GM04503 (cell line): ENCODE data around the gene RNF220.
A peak's percentile ranks its signal among the peaks of the same experiment; 100 is the strongest.
"Not testable (repeated sequence)": the region's sequence is repeated elsewhere in the genome, so short reads cannot be mapped to it uniquely, and the experiment has no call there.

Source experiments
- DNase-seq: peaks from one replicate; pipeline ENCODE4 v3.0.0-alpha.2; 2012; ENCODE audit warnings: low read depth

Gene RNF220

DNA sequence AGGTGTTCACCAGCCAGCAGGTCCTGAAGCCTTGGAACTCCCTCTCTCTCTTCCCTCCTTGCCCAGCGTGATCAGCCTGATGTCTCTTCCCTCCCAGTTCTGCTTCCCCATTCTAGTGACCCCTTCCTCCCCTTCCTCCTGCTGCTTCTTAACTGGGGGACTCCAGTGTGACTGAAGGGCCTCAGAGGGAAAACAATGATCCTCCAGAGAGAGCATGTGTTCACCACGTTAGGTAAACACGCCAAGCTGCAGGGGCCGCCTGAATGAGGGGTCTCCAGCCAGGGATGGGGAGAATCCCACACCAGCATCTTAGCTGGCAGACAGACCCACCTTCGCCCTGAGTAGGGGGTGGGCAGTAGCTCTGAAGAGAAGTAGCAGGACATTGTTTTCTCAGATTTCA lies 144.5 kb downstream of the RNF220 start:
- DNase-seq: no peak

GRCh38 chr1:44553127-44553758 lies 148.2 kb downstream of the RNF220 start:
- no peak for DNase-seq

GRCh38 chr1:44553771-44554170 lies 148.7 kb downstream of the RNF220 start:
- peak; percentile 46 for DNase-seq

- DNase-seq: no peak
These were observed 149.7 kb downstream of the RNF220 start for GRCh38 chr1:44554706-44555105.

GRCh38 chr1:44557778-44558177 lies 152.7 kb downstream of the RNF220 start:
- no peak for DNase-seq

- DNase-seq: no peak
These were observed 153.8 kb downstream of the RNF220 start for GRCh38 chr1:44558883-44559282.

DNA sequence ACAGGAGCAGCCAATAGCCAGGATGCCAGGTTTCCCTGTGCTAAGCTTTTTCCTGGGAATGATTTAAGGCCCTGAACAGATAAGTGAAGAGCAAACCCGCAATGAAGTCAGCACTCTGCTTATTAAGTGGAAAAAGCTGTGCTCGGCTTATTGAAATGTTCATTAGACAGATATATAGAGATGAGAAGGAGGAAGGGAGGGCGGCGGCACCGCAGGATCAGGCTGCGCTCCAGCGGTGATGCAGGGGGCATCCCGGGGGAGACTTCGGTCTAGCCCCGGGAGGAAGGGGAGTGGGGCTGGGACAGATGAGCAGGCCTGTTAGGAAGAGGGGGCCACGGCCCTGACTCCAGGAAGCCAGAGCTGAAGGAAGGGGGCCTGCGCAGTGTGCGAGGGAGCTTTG lies 154.3 kb downstream of the RNF220 start:
- DNase-seq: no peak

DNA sequence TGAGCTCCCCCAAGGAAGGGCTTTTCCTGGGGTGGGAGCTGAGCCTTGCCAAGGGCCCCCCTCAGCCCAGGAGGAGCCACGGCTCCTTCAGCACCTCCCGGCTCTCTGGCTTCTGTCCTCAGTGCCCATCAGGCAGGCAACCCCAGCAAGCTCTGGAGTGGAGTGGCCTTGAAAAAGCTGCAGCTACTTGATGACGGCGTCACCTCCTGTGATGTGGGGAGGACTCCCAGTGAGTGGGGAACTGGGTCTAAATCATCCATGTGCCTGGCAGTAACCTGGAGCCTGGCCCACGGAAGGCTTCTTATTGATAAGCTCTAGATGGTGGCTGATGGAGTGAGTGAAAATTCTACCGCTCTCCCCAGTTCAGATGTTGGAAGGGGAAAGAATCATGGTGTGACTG lies 154.9 kb downstream of the RNF220 start:
- no peak for DNase-seq

DNA sequence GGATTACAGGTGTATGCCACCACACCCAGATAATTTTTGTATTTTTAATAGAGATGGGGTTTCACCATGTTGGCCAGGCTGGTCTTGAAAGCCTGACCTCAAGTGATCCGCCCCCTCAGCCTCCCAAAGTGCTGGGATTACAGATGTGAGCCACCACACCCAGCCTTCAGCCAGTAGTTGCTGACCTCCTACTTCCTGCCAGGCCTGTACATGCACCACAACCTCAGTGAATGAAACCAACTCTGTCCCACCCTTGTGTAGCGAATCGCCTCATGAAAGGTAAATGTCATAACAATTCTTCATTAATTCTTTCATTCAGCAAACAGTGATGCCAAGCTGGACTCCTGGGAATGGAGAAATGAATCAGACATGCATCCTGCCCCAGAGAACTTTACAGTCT lies 155.6 kb downstream of the RNF220 start:
- not testable (repeated sequence) for DNase-seq

DNA sequence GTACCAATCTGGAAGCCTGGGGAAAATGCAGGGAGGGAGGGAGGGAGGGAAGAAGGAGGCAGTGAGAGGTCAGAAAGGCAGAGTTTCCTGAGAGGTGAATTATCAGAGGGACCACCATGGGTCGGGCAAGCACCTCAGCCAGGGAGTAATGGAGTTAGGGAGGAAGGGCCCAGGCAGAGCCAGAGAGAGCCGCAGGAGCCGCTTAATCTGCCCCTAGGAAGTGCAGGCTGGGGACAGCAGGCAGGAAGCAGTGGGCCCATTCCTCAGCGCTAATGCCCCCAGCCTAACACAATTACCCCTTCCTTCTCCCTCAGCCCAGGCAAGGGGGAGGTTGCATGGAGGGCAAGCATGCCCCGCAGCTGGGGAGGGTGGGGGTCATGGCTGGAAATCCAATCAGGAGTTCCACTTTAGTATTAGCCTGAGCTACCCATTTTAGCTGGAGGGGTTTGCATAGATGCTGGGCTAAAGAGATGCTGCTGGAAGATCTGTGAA lies 160.2 kb downstream of the RNF220 start:
- no peak for DNase-seq

DNA sequence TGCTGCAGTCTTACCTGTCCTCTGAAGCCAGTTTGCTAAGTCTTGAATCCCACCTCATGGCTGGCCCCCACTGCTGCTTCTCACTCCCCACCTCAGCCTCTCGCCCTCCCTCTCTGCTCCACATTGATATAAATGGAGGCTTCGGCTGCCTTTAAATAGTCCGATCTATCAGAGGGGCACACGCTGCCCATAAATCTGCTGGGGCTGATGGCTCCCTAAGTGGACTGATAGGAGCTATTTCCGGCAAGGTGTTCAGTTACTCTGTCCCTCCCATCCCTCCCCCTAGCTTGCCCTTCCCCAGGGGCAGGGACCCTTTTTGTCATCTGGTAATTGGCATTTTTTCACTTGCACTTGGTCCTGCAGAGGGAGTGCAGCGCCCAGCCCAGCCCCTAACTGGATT lies 160.8 kb downstream of the RNF220 start:
- no peak for DNase-seq

GRCh38 chr1:44566281-44567046 lies 161.4 kb downstream of the RNF220 start:
- no peak for DNase-seq

GRCh38 chr1:44568128-44568900 lies 163.3 kb downstream of the RNF220 start:
- no peak for DNase-seq

DNA sequence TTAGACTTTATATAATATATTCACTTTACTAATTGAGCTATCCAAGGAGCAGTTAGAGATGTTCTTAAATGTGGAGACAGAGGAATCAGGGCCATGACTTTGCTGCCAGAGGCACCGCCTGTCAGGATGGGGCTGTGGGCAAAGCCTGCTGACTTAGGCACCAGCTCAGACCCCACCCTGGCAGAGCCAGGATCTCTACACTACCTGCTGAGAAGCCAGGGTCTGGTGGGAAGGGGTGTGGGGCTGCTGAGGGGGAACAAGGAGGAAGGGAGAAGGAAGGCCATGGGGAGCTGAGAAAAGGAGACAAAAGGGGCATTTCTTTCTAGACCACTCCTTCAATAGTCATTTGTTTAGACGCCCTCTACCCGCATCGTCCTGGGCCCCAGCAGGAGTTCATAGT lies 164.4 kb downstream of the RNF220 start:
- DNase-seq: no peak

- no peak for DNase-seq
These were observed 166.9 kb downstream of the RNF220 start for GRCh38 chr1:44571712-44572571.

DNA sequence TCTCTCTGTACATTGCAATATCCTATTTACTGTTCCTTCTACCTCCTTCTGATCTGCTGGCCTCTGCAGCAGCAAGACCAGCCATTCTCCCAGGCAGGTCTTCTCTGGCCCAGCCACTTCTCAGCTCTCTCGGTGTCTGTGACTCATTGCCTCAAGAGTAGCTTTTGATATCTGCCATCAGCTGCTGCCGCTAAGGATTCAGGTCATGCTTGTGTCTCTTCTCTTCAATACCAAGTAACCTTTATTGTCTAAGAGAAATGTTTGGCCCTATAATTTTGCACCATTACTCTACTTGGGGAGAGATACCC lies 167.5 kb downstream of the RNF220 start:
- DNase-seq: no peak

GRCh38 chr1:44575396-44575795 lies 170.3 kb downstream of the RNF220 start:
- DNase-seq: no peak

- DNase-seq: no peak
These were observed 171.5 kb downstream of the RNF220 start for GRCh38 chr1:44576456-44577150.

DNA sequence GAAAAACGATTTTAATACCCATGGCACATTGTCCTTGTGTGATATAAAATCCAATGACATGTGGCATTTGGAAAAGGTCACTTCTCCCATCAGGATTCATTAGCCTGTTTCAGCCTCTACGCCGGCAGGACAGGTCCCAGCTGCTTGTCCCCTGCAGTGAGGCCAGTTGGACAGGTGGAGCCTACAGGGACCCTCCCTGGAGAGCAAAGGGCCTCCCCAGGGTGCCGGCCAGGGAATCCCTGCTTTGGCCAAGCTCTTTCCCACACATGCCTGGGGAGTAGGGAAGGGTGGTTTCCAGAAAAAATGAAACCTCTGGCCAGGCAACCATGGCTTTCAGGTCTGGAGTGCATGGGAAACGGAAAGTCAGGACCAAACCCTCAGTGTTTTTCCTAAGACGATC lies 176.2 kb downstream of the RNF220 start:
- no peak for DNase-seq

DNA sequence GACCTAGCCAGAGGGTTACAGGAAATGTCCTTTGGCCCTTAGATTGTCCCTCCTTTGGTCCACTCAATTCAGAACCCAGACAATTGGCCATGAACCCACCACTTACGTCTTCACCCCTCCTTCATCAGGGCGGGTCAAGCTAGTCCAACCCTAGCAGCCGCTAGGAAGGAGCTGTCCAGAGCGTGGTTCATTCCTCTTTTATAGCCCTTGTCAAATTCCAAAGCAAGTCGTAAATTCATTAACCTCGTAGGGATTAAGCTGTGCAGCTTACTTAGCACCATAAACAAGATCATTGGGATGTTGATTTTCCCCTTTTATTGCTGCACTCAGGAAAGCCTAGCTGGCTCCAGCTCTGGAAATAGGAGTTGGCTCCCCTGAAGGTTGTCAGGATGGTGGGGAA lies 179.1 kb downstream of the RNF220 start:
- DNase-seq: no peak

GRCh38 chr1:44585315-44585920 lies 180.4 kb downstream of the RNF220 start:
- no peak for DNase-seq
